Astrocyte (in vitro differentiated cells and primary cell): Measurements from ENCODE around the gene SLC4A7.

ENCODE experiments used
- CTCF ChIP-seq: IDR thresholded peaks from 2 replicates; pipeline ENCODE4 v1.5.1; 2011; ENCODE audit warnings: low read depth, mild to moderate bottlenecking, inconsistent platforms, low read length, moderate library complexity; ENCODE audit not compliant: insufficient read depth
- EZH2 ChIP-seq: IDR thresholded peaks from 2 replicates; pipeline ENCODE4 v1.6.1; 2012; ENCODE audit warnings: mild to moderate bottlenecking, low read length, inconsistent platforms; ENCODE audit not compliant: insufficient read depth

DNA sequence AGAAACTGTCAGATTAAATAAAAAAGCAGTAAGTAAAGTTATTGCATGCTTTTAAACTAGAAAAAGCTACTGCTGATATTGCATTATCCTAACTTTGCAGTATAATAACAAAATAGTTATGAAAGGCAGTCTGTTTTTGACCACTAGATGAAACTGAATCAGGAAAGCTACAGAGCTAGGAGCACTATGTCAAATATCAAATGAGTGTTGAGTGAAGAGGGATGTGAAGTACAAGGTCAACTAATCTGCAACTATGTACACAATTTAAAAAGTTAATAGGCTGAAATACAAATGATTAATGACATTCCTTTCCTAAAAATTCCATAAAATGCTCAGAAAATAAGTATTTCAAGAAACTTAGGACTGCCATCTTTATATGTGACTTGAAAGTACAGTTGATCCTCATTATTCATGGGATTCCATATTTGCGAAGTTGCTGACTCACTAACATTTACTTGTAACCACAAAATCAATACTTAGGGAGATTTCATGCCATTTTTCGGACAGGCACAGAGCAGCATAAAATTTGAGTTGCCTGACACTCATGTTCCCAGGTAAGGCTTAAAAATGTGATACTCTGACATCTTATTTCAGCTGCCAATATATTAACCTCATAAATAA is 34.5 kb downstream of the SLC4A7 start:
- no peak for TF ChIP-seq CTCF
- TF ChIP-seq EZH2 = no peak
